Measurements from ENCODE around the gene BCAS4.
"Not testable (repeated sequence)": the region's sequence is repeated elsewhere in the genome, so short reads cannot be mapped to it uniquely, and the experiment has no call there.

The BCAS4 gene

GRCh38 chr20:50799890-50800550 lies 5.2 kb downstream of the BCAS4 start:
- no peak for DNase-seq

GRCh38 chr20:50800986-50801746 lies 6.3 kb downstream of the BCAS4 start:
- DNase-seq = not testable (repeated sequence)

- DNase-seq = no peak
Observed at GRCh38 chr20:50801747-50802125, 6.9 kb downstream of the BCAS4 start.

- DNase-seq = no peak
Observed at GRCh38 chr20:50802289-50802688, 7.4 kb downstream of the BCAS4 start.

GRCh38 chr20:50804437-50805348 lies 9.8 kb downstream of the BCAS4 start:
- no peak for DNase-seq

GRCh38 chr20:50805349-50805684 lies 10.5 kb downstream of the BCAS4 start:
- no peak for DNase-seq

GRCh38 chr20:50806126-50806768 lies 11.4 kb downstream of the BCAS4 start:
- DNase-seq = no peak

GRCh38 chr20:50810063-50810462 lies 15.2 kb downstream of the BCAS4 start:
- DNase-seq = no peak

- no peak for DNase-seq
Observed at GRCh38 chr20:50810842-50811241, 16.0 kb downstream of the BCAS4 start.

- no peak for DNase-seq
Observed at GRCh38 chr20:50813101-50813643, 18.3 kb downstream of the BCAS4 start.

GRCh38 chr20:50813801-50814200 lies 18.9 kb downstream of the BCAS4 start:
- DNase-seq = no peak

- no peak for DNase-seq
Observed at GRCh38 chr20:50814438-50815161, 19.7 kb downstream of the BCAS4 start.

GRCh38 chr20:50815162-50815989 lies 20.5 kb downstream of the BCAS4 start:
- no peak for DNase-seq

- no peak for DNase-seq
Observed at GRCh38 chr20:50817776-50818172, 22.9 kb downstream of the BCAS4 start.

GRCh38 chr20:50819349-50819748 lies 24.5 kb downstream of the BCAS4 start:
- no peak for DNase-seq

GRCh38 chr20:50820515-50821256 lies 25.8 kb downstream of the BCAS4 start:
- no peak for DNase-seq

GRCh38 chr20:50821257-50821921 lies 26.5 kb downstream of the BCAS4 start:
- no peak for DNase-seq

GRCh38 chr20:50821994-50822393 lies 27.1 kb downstream of the BCAS4 start:
- no peak for DNase-seq

- DNase-seq = no peak
Observed at GRCh38 chr20:50823319-50823718, 28.5 kb downstream of the BCAS4 start.

- no peak for DNase-seq
Observed at GRCh38 chr20:50824137-50824536, 29.3 kb downstream of the BCAS4 start.

Data from NCI-H446 (cell line).